A673 (cell line): ENCODE data around the gene CST6.

Experiments
- EZH2 ChIP-seq: fragments of 200-600 bp; sonication (generic); IDR thresholded peaks from 2 replicates; pipeline ENCODE4 v1.6.1; 2017; ENCODE audit warnings: borderline replicate concordance, low read depth, mild to moderate bottlenecking, mixed read lengths, antibody characterized with exemption, low read length; ENCODE audit not compliant: poor library complexity, severe bottlenecking
- TF ChIP-seq, protein P1 (sequence below): fragments of 300-800, 200-600 bp; sonication (generic); conservative IDR thresholded peaks from 2 replicates; pipeline ENCODE4 v1.5.1; 2017; ENCODE audit warnings: low read depth, mild to moderate bottlenecking, antibody characterized with exemption, low read length, moderate library complexity, mixed read lengths

DNA sequence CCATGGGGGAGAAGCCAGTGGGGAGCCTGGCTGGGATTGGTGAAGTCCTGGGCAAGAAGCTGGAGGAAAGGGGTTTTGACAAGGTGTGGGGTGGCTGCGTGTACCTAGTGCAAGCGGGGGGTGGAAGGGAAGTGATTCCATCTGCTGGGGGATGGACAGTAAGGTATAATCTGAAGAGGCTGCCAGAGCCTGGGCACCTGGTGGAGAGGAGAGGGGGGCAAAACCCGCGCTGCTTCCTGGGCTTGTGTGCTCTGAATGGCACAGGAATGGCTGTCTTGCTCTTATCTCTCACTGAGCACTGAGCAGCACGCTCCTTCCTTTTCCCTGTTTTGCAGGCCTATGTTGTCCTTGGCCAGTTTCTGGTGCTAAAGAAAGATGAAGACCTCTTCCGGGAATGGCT, 8.5 kb upstream of the CST6 start:
- TF ChIP-seq, protein P1, sequence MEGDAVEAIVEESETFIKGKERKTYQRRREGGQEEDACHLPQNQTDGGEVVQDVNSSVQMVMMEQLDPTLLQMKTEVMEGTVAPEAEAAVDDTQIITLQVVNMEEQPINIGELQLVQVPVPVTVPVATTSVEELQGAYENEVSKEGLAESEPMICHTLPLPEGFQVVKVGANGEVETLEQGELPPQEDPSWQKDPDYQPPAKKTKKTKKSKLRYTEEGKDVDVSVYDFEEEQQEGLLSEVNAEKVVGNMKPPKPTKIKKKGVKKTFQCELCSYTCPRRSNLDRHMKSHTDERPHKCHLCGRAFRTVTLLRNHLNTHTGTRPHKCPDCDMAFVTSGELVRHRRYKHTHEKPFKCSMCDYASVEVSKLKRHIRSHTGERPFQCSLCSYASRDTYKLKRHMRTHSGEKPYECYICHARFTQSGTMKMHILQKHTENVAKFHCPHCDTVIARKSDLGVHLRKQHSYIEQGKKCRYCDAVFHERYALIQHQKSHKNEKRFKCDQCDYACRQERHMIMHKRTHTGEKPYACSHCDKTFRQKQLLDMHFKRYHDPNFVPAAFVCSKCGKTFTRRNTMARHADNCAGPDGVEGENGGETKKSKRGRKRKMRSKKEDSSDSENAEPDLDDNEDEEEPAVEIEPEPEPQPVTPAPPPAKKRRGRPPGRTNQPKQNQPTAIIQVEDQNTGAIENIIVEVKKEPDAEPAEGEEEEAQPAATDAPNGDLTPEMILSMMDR = no peak
- TF ChIP-seq EZH2 = no peak
